Measurements from ENCODE around the gene SUMO4. TPM values are rescaled to one million over a fixed set of nuclear protein-coding genes. Genes with fewer than 3 reads are reported as not detected.

Gene SUMO4
- polyA plus RNA-seq, 3 donors, result 0.22 to 0.29 (median 0.27) TPM

DNA sequence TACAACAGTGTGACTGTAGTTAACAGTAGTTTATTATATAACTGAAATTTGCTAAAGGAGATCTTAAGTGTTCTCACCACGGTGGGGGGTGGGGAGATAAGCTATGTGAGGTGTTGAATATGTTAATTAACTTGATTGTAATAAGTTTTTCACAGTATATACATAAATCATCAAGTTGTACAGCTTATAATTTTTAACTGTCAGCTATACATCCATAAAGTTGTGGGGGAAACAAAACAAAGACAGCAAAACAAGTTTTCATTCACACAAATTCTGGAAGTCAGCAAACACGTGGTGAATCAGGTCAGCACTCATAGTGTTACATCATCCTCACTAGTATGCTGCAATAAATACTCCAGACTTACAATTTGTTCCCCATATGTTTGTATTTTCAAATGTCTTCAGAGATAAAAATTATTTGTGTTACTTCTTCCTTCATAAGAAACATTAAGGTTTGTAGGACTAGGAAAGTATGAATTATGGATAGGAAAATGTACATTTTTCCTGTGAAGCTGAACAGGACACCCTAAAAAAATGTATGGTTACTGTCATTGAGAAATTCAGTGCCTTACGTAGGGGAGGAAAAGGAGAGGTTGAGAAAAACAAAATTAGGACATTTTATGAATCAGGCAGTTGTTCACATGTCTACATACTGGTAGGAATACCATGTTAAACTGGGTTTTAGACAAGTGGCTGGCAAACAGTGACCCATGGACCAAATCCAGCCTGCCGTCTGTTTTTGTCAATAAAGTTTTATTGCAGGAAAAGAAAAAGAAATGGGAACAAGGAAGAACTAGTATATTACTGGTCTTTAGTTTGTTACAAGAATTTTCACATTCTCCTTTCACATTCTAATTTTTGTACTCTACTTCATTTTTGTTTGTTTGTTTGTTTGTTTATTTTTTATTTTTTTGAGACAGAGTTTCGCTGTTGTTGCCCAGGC lies 6.0 kb downstream of the SUMO4 start:
- peaks cover 0 to 2% (median 0%) of the 10 kb centered on the region in 3 donors for H3K27me3 Mint-ChIP-seq (ENCODE audit: low read depth in 3 of 3)
- peaks cover 53 to 74% of the 10 kb centered on the region in 2 donors for H3K36me3 Mint-ChIP-seq
- no peaks in the 10 kb centered on the region for H3K27me3 ChIP-seq (ENCODE audit: control insufficient read depth in 2 of 2, insufficient read depth in 2 of 2, low read length in 2 of 2)
- peaks cover 12% of the 10 kb centered on the region for H3K79me2 ChIP-seq (ENCODE audit: insufficient read depth, low read length)
- WGBS (ENCODE audit: insufficient coverage), result 0% methylated on average over 2 of the region's 5 CpGs
- H3K27ac ChIP-seq (ENCODE audit: low read depth in 1 of 2, low read length in 2 of 2), result peak overlapping the region; percentile 5 to 85
- peak overlapping the region; percentile 37 for H3K4me2 ChIP-seq (replicated peaks; ENCODE audit: extremely low read depth, low read length, poor library complexity, severe bottlenecking)
- H3K4me1 ChIP-seq (ENCODE audit: control insufficient read depth in 1 of 2, insufficient read depth in 2 of 2, low read length in 2 of 2), result peaks cover 10 to 16% of the 10 kb centered on the region in 2 donors
- no peaks in the 10 kb centered on the region for H3K9me3 ChIP-seq (replicated peaks in 1 of 2; ENCODE audit: control insufficient read depth in 1 of 2, insufficient read depth in 1 of 2, low read length in 2 of 2)
- no peak overlapping the region for H3K9ac ChIP-seq (ENCODE audit: insufficient read depth, low read length, poor library complexity, severe bottlenecking)
- DNase-seq, result peak; percentile 73 to 86 (median 84)
- no peak overlapping the region for H3K4me3 Mint-ChIP-seq
- TF ChIP-seq, protein P1, sequence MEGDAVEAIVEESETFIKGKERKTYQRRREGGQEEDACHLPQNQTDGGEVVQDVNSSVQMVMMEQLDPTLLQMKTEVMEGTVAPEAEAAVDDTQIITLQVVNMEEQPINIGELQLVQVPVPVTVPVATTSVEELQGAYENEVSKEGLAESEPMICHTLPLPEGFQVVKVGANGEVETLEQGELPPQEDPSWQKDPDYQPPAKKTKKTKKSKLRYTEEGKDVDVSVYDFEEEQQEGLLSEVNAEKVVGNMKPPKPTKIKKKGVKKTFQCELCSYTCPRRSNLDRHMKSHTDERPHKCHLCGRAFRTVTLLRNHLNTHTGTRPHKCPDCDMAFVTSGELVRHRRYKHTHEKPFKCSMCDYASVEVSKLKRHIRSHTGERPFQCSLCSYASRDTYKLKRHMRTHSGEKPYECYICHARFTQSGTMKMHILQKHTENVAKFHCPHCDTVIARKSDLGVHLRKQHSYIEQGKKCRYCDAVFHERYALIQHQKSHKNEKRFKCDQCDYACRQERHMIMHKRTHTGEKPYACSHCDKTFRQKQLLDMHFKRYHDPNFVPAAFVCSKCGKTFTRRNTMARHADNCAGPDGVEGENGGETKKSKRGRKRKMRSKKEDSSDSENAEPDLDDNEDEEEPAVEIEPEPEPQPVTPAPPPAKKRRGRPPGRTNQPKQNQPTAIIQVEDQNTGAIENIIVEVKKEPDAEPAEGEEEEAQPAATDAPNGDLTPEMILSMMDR (IDR thresholded peaks at IDR 0.05), result no peak
- H2AFZ ChIP-seq (ENCODE audit: insufficient read depth, low read depth, low read length, poor library complexity, severe bottlenecking), result no peak overlapping the region
- H3K27ac Mint-ChIP-seq, result peak overlapping the region; percentile 89 to 96 (median 94)
- peaks cover 22% of the 10 kb centered on the region for H3K4me1 Mint-ChIP-seq
- H3K9me3 Mint-ChIP-seq, result peaks cover 0 to 1% (median 0%) of the 10 kb centered on the region in 7 donors
- H4K20me1 ChIP-seq (ENCODE audit: insufficient read depth, low read length), result peaks cover 31% of the 10 kb centered on the region
- intact Hi-C loops (cut with micrococcal nuclease), result no loop called here
- peaks cover 45 to 80% of the 10 kb centered on the region in 2 donors for H3K36me3 ChIP-seq (replicated peaks in 1 of 2; ENCODE audit: control insufficient read depth in 1 of 2, insufficient read depth in 2 of 2, low read length in 2 of 2)
- no peak overlapping the region for H3K4me3 ChIP-seq (replicated peaks in 1 of 3; ENCODE audit: low read depth in 2 of 3, low read length in 3 of 3)

DNA sequence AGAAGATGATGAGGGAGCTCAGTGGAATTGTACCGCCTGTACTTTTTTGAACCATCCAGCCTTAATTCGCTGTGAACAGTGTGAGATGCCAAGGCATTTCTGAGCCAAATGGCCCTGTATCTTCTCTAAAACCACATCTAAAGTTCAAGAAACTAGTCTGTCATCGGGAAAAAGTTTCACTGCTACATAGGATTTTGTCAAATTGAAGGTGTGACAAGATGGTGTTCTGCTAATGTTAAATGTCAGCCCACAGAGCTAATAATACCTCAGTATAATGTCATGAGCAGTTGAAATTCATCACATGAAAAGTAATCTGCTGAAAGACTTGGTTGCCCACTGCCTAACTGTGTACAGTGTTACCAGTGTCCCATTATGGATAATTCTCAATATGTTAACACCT lies 9.6 kb downstream of the SUMO4 start:
- intact Hi-C loops (cut with micrococcal nuclease), result no loop called here
- no peaks in the 10 kb centered on the region for H3K9me3 Mint-ChIP-seq

More for the DNA sequence above, 9.6 kb downstream of the SUMO4 start:
- Histone ChIP-seq H3K36me3 (replicated peaks in 1 of 2; ENCODE audit: control insufficient read depth in 1 of 2, insufficient read depth in 2 of 2, low read length in 2 of 2) (peaks cover 37 to 68% of the 10 kb centered on the region in 2 donors), H3K27ac (ENCODE audit: low read depth in 1 of 2, low read length in 2 of 2) (no peak overlapping the region), H3K4me3 (replicated peaks in 1 of 3; ENCODE audit: low read depth in 2 of 3, low read length in 3 of 3) (no peak overlapping the region), H3K9me3 (replicated peaks in 1 of 2; ENCODE audit: control insufficient read depth in 1 of 2, insufficient read depth in 1 of 2, low read length in 2 of 2) (no peaks in the 10 kb centered on the region), H3K4me1 (ENCODE audit: control insufficient read depth in 1 of 2, insufficient read depth in 2 of 2, low read length in 2 of 2) (peaks cover 10 to 16% of the 10 kb centered on the region in 2 donors), H2AFZ (ENCODE audit: insufficient read depth, low read depth, low read length, poor library complexity, severe bottlenecking) (no peak overlapping the region), H3K4me2 (replicated peaks; ENCODE audit: extremely low read depth, low read length, poor library complexity, severe bottlenecking) (no peak overlapping the region), H4K20me1 (ENCODE audit: insufficient read depth, low read length) (peaks cover 29% of the 10 kb centered on the region), H3K27me3 (ENCODE audit: control insufficient read depth in 2 of 2, insufficient read depth in 2 of 2, low read length in 2 of 2) (no peaks in the 10 kb centered on the region), H3K9ac (ENCODE audit: insufficient read depth, low read length, poor library complexity, severe bottlenecking) (no peak overlapping the region), H3K79me2 (ENCODE audit: insufficient read depth, low read length) (peaks cover 12% of the 10 kb centered on the region)
- 100% methylated on average over 1 of the region's 3 CpGs for whole genome bisulfite sequencing (ENCODE audit: insufficient coverage)
- no peak for DNase-seq
- TF ChIP-seq, protein P1 (IDR thresholded peaks at IDR 0.05), result no peak
- H3K4me3 Mint-ChIP-seq, result no peak overlapping the region
- no peak overlapping the region for H3K27ac Mint-ChIP-seq
- peaks cover 35 to 55% of the 10 kb centered on the region in 2 donors for H3K36me3 Mint-ChIP-seq
- peaks cover 22% of the 10 kb centered on the region for H3K4me1 Mint-ChIP-seq
- no peaks in the 10 kb centered on the region for H3K27me3 Mint-ChIP-seq (ENCODE audit: low read depth in 3 of 3)

Measured in CD14-positive monocyte (primary cell).